Tibial nerve (tissue), 4 donors: Measurements from ENCODE around the gene PCDHGA6. TPM values are rescaled to one million over a fixed set of nuclear protein-coding genes. Genes with fewer than 3 reads are reported as not detected.
A peak's percentile ranks its signal among the peaks of the same experiment; 100 is the strongest.
"Not testable (repeated sequence)": the region's sequence is repeated elsewhere in the genome, so short reads cannot be mapped to it uniquely, and the experiment has no call there.

Experiments used
- DNase-seq, 2 donors: peaks; one replicate each; pipeline ENCODE4 v3.0.0-alpha.2; 2019; ENCODE audit warnings: low spot score in 2 of 2
- H3K27ac ChIP-seq, 4 donors: fragments of 200-600 bp; sonication (generic) in 3 of 4; one replicate each; pipeline ENCODE4 v1.5.1; 2017 to 2019; ENCODE audit warnings: mild to moderate bottlenecking in 1 of 4
- H3K27me3 ChIP-seq, 2 donors: fragments of 200-600 bp; sonication (generic) in 1 of 2; one replicate each; pipeline versions ENCODE4 v1.5.1 to v1.6.0; 2017 to 2019
- H3K36me3 ChIP-seq, 3 donors: fragments of 200-600 bp; sonication (generic); one replicate each; pipeline ENCODE4 v1.5.1; 2018 to 2019
- H3K4me1 ChIP-seq, 4 donors: fragments of 200-600 bp; sonication (generic) in 3 of 4; one replicate each; pipeline ENCODE4 v1.5.1; 2017 to 2019
- H3K4me3 ChIP-seq, 4 donors: fragments of 200-600 bp; sonication (generic) in 3 of 4; one replicate each; pipeline ENCODE4 v1.5.1; 2017 to 2019; ENCODE audit warnings: mild to moderate bottlenecking in 1 of 4, moderate library complexity in 1 of 4
- H3K9me3 ChIP-seq, 4 donors: fragments of 200-600 bp; sonication (generic) in 3 of 4; one replicate each; pipeline ENCODE4 v1.5.1; 2017 to 2019
- EP300 ChIP-seq, 2 donors: sonication (generic); formaldehyde crosslinking; IDR thresholded peaks; one replicate each; pipeline ENCODE4 v1.6.1; 2017; ENCODE audit warnings: antibody characterized with exemption in 2 of 2, mild to moderate bottlenecking in 1 of 2
- POLR2A ChIP-seq, 2 donors: fragments of 450-650 bp; IDR thresholded peaks; one replicate each; pipeline ENCODE4 v1.6.1; 2017; ENCODE audit warnings: antibody characterized with exemption in 2 of 2, mild to moderate bottlenecking in 2 of 2, moderate library complexity in 2 of 2
- WGBS, 2 donors: methylation state at CpG; one replicate each; pipeline ENCODE4 v1.1.5; 2018; 5-methylcytosine and 5-hydroxymethylcytosine counted together
- total RNA-seq, 4 donors: library from RNA; depleted of rRNA; stranded (reverse); fragments of >200 nt; gene quantifications; one replicate each; pipeline ENCODE4 v1.1.0, GENCODE V29; 2016
- TF ChIP-seq, protein P1 (sequence below), 5 experiments: fragments of 200-600 bp in 3 of 5; fragments of 450-650 bp in 2 of 5; sonication (generic) in 3 of 5; IDR thresholded peaks; one replicate each; pipeline ENCODE4 v1.5.1; 2016 to 2019; ENCODE audit warnings: antibody characterized with exemption in 5 of 5, mild to moderate bottlenecking in 3 of 5, moderate library complexity in 2 of 5

Gene PCDHGA6
- total RNA-seq, 4 donors from 2014 or later, result 7.4 to 12.3 (median 10.1) TPM

GRCh38 chr5:141371572-141372475 is 1.9 kb upstream of the PCDHGA6 start:
- no peak for DNase-seq
- Histone ChIP-seq H3K4me1 (no peaks in the 10 kb centered on the region), H3K4me3 (no peak overlapping the region), H3K36me3 (peaks cover 0 to 29% (median 0%) of the 10 kb centered on the region in 3 donors), H3K9me3 (peaks cover 0 to 99% (median 44%) of the 10 kb centered on the region in 4 donors), H3K27ac (no peak overlapping the region), H3K27me3 (no peaks in the 10 kb centered on the region)
- TF ChIP-seq, protein P1, sequence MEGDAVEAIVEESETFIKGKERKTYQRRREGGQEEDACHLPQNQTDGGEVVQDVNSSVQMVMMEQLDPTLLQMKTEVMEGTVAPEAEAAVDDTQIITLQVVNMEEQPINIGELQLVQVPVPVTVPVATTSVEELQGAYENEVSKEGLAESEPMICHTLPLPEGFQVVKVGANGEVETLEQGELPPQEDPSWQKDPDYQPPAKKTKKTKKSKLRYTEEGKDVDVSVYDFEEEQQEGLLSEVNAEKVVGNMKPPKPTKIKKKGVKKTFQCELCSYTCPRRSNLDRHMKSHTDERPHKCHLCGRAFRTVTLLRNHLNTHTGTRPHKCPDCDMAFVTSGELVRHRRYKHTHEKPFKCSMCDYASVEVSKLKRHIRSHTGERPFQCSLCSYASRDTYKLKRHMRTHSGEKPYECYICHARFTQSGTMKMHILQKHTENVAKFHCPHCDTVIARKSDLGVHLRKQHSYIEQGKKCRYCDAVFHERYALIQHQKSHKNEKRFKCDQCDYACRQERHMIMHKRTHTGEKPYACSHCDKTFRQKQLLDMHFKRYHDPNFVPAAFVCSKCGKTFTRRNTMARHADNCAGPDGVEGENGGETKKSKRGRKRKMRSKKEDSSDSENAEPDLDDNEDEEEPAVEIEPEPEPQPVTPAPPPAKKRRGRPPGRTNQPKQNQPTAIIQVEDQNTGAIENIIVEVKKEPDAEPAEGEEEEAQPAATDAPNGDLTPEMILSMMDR (IDR thresholded peaks at IDR 0.05), result no peak
- TF ChIP-seq POLR2A (IDR thresholded peaks at IDR 0.05) (no peak), EP300 (IDR thresholded peaks at IDR 0.05) (no peak)
- WGBS, 2 donors, result 41 to 42% methylated on average over 39 to 58 of the region's 69 CpGs

GRCh38 chr5:141374627-141375026 is 936 bp downstream of the PCDHGA6 start:
- Histone ChIP-seq H3K27ac (no peak overlapping the region), H3K4me3 (no peak overlapping the region), H3K27me3 (no peaks in the 10 kb centered on the region), H3K36me3 (peaks cover 0 to 35% (median 0%) of the 10 kb centered on the region in 3 donors), H3K4me1 (no peaks in the 10 kb centered on the region), H3K9me3 (peaks cover 0 to 99% (median 51%) of the 10 kb centered on the region in 4 donors)
- TF ChIP-seq POLR2A (IDR thresholded peaks at IDR 0.05) (no peak), EP300 (IDR thresholded peaks at IDR 0.05) (no peak)
- TF ChIP-seq, protein P1 (IDR thresholded peaks at IDR 0.05), result no peak
- 58 to 68% methylated on average over 14 of the region's 14 CpGs for WGBS, 2 donors
- no peak for DNase-seq

- peaks cover 0 to 31% (median 0%) of the 10 kb centered on the region in 3 donors for H3K36me3 ChIP-seq
- not testable (repeated sequence) for H3K27ac ChIP-seq, H3K27me3 ChIP-seq, H3K4me3 ChIP-seq, DNase-seq, H3K4me1 ChIP-seq
- peaks cover 0 to 99% (median 48%) of the 10 kb centered on the region in 4 donors for H3K9me3 ChIP-seq
- 38 to 63% methylated on average over 12 to 37 of the region's 48 CpGs for WGBS, 2 donors
Measured at GRCh38 chr5:141375444-141376155, 1.9 kb downstream of the PCDHGA6 start.

DNA sequence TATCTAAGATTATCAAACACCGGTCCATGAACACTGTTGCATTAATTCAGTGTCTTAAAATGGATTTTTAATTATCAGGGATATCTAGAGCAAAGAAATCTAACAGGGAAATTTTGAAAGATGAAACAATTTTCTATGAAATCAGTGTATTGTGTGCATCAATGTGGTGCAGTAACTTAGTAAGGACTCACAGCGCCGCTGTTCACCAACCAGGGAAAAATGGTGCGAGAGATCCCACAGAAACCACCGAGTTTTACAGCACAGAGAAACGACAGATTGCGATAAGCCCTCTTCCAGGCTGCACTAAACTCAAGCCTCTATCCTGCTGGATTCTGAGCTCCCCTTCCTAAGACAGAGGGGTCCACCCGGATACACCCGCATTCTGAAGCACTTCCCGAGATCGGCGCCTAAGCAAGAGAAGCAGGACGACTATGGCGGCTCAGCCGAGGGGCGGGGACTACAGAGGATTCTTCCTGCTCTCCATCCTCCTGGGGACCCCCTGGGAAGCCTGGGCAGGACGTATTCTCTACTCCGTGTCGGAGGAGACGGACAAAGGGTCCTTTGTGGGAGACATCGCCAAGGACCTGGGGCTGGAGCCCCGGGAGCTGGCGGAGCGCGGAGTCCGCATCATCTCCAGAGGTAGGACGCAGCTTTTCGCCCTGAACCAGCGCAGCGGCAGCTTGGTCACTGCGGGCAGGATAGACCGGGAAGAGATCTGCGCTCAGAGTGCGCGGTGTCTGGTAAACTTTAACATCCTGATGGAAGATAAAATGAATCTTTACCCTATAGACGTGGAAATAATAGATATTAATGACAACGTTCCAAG is 9.0 kb downstream of the PCDHGA6 start, which contains the start of gene PCDHGA7:
PCDHGA7 (plus strand) TSS at position 274 of the 826 bp plus-strand sequence; CDS start at position 432, 158 bp downstream.
- H3K4me3 ChIP-seq, result peak within 1 kb of the TSS in 1 of 4 donors; percentile 21

More for the DNA sequence above, 9.0 kb downstream of the PCDHGA6 start, which contains the start of gene PCDHGA7:
- peaks cover 0 to 40% (median 0%) of the 10 kb centered on the region in 3 donors for H3K36me3 ChIP-seq
- no peaks in the 10 kb centered on the region for H3K4me1 ChIP-seq
- no peaks in the 10 kb centered on the region for H3K27me3 ChIP-seq
- no peak for TF ChIP-seq EP300 (IDR thresholded peaks at IDR 0.05)
- TF ChIP-seq, protein P1 (IDR thresholded peaks at IDR 0.05), result no peak
- TF ChIP-seq POLR2A (IDR thresholded peaks at IDR 0.05), result no peak
- peaks cover 0 to 100% (median 48%) of the 10 kb centered on the region in 4 donors for H3K9me3 ChIP-seq
- no peak for DNase-seq
- 19 to 20% methylated on average over 32 to 36 of the region's 37 CpGs for WGBS, 2 donors
- H3K27ac ChIP-seq, result no peak within 1 kb of the TSS
